ENCODE results near the gene AFF3.

Gene AFF3

GRCh38 chr2:99734236-99734635, 408.2 kb downstream of the AFF3 start:
- Histone ChIP-seq H3K36me3 (ENCODE audit: insufficient read depth, low read length) (no peaks in the 10 kb centered on the region), H3K79me2 (ENCODE audit: control insufficient read depth, insufficient read depth, low read length, unreplicated experiment) (no peaks in the 10 kb centered on the region), H3K27ac (ENCODE audit: low read depth, low read length) (no peak overlapping the region), H3K4me1 (ENCODE audit: control insufficient read depth, insufficient read depth, low read length, unreplicated experiment) (no peaks in the 10 kb centered on the region), H3K4me3 (ENCODE audit: low read depth, low read length) (no peak overlapping the region), H2AFZ (ENCODE audit: low read length, unreplicated experiment) (no peak overlapping the region), H3K27me3 (ENCODE audit: insufficient read depth, low read length) (no peaks in the 10 kb centered on the region)

- no peaks in the 10 kb centered on the region for H3K79me2 ChIP-seq (ENCODE audit: control insufficient read depth, insufficient read depth, low read length, unreplicated experiment)
- H3K4me3 ChIP-seq (ENCODE audit: low read depth, low read length) = no peak overlapping the region
- H3K36me3 ChIP-seq (ENCODE audit: insufficient read depth, low read length) = no peaks in the 10 kb centered on the region
- H2AFZ ChIP-seq (ENCODE audit: low read length, unreplicated experiment) = no peak overlapping the region
- no peaks in the 10 kb centered on the region for H3K4me1 ChIP-seq (ENCODE audit: control insufficient read depth, insufficient read depth, low read length, unreplicated experiment)
- no peak overlapping the region for H3K27ac ChIP-seq (ENCODE audit: low read depth, low read length)
- no peaks in the 10 kb centered on the region for H3K27me3 ChIP-seq (ENCODE audit: insufficient read depth, low read length)
These were observed 413.0 kb downstream of the AFF3 start for GRCh38 chr2:99729104-99730025.

- no peaks in the 10 kb centered on the region for H3K4me1 ChIP-seq (ENCODE audit: control insufficient read depth, insufficient read depth, low read length, unreplicated experiment)
- no peak overlapping the region for H3K27ac ChIP-seq (ENCODE audit: low read depth, low read length)
- H3K4me3 ChIP-seq (ENCODE audit: low read depth, low read length) = no peak overlapping the region
- no peaks in the 10 kb centered on the region for H3K79me2 ChIP-seq (ENCODE audit: control insufficient read depth, insufficient read depth, low read length, unreplicated experiment)
- H3K36me3 ChIP-seq (ENCODE audit: insufficient read depth, low read length) = no peaks in the 10 kb centered on the region
- H3K27me3 ChIP-seq (ENCODE audit: insufficient read depth, low read length) = no peaks in the 10 kb centered on the region
- no peak overlapping the region for H2AFZ ChIP-seq (ENCODE audit: low read length, unreplicated experiment)
These were observed 414.2 kb downstream of the AFF3 start for GRCh38 chr2:99728166-99728565.

GRCh38 chr2:99727199-99727598, 415.2 kb downstream of the AFF3 start:
- Histone ChIP-seq H3K27ac (ENCODE audit: low read depth, low read length) (no peak overlapping the region), H3K36me3 (ENCODE audit: insufficient read depth, low read length) (no peaks in the 10 kb centered on the region), H3K4me3 (ENCODE audit: low read depth, low read length) (no peak overlapping the region), H2AFZ (ENCODE audit: low read length, unreplicated experiment) (no peak overlapping the region), H3K27me3 (ENCODE audit: insufficient read depth, low read length) (peaks cover 7% of the 10 kb centered on the region; the same call in 1 of the 2 replicates), H3K4me1 (ENCODE audit: control insufficient read depth, insufficient read depth, low read length, unreplicated experiment) (no peaks in the 10 kb centered on the region), H3K79me2 (ENCODE audit: control insufficient read depth, insufficient read depth, low read length, unreplicated experiment) (no peaks in the 10 kb centered on the region)

- Histone ChIP-seq H3K27me3 (ENCODE audit: insufficient read depth, low read length) (peaks cover 7% of the 10 kb centered on the region; the same call in 1 of the 2 replicates), H3K79me2 (ENCODE audit: control insufficient read depth, insufficient read depth, low read length, unreplicated experiment) (no peaks in the 10 kb centered on the region), H3K36me3 (ENCODE audit: insufficient read depth, low read length) (no peaks in the 10 kb centered on the region), H3K27ac (ENCODE audit: low read depth, low read length) (no peak overlapping the region), H3K4me3 (ENCODE audit: low read depth, low read length) (no peak overlapping the region), H2AFZ (ENCODE audit: low read length, unreplicated experiment) (no peak overlapping the region), H3K4me1 (ENCODE audit: control insufficient read depth, insufficient read depth, low read length, unreplicated experiment) (no peaks in the 10 kb centered on the region)
These were observed 415.7 kb downstream of the AFF3 start for GRCh38 chr2:99726691-99727090.

GRCh38 chr2:99725820-99726219, 416.6 kb downstream of the AFF3 start:
- H3K79me2 ChIP-seq (ENCODE audit: control insufficient read depth, insufficient read depth, low read length, unreplicated experiment) = no peaks in the 10 kb centered on the region
- H3K27me3 ChIP-seq (ENCODE audit: insufficient read depth, low read length) = peaks cover 7% of the 10 kb centered on the region; the same call in 1 of the 2 replicates
- no peaks in the 10 kb centered on the region for H3K36me3 ChIP-seq (ENCODE audit: insufficient read depth, low read length)
- H3K4me1 ChIP-seq (ENCODE audit: control insufficient read depth, insufficient read depth, low read length, unreplicated experiment) = no peaks in the 10 kb centered on the region
- no peak overlapping the region for H3K4me3 ChIP-seq (ENCODE audit: low read depth, low read length)
- no peak overlapping the region for H2AFZ ChIP-seq (ENCODE audit: low read length, unreplicated experiment)
- H3K27ac ChIP-seq (ENCODE audit: low read depth, low read length) = no peak overlapping the region

GRCh38 chr2:99722476-99722875, 419.9 kb downstream of the AFF3 start:
- Histone ChIP-seq H3K36me3 (ENCODE audit: insufficient read depth, low read length) (no peaks in the 10 kb centered on the region), H3K27me3 (ENCODE audit: insufficient read depth, low read length) (peaks cover 7% of the 10 kb centered on the region; the same call in 1 of the 2 replicates), H3K4me1 (ENCODE audit: control insufficient read depth, insufficient read depth, low read length, unreplicated experiment) (no peaks in the 10 kb centered on the region), H3K79me2 (ENCODE audit: control insufficient read depth, insufficient read depth, low read length, unreplicated experiment) (no peaks in the 10 kb centered on the region), H3K4me3 (ENCODE audit: low read depth, low read length) (no peak overlapping the region), H3K27ac (ENCODE audit: low read depth, low read length) (no peak overlapping the region), H2AFZ (ENCODE audit: low read length, unreplicated experiment) (no peak overlapping the region)

GRCh38 chr2:99719102-99719501, 423.3 kb downstream of the AFF3 start:
- Histone ChIP-seq H3K4me3 (ENCODE audit: low read depth, low read length) (no peak overlapping the region), H3K27ac (ENCODE audit: low read depth, low read length) (no peak overlapping the region), H2AFZ (ENCODE audit: low read length, unreplicated experiment) (no peak overlapping the region), H3K4me1 (ENCODE audit: control insufficient read depth, insufficient read depth, low read length, unreplicated experiment) (no peaks in the 10 kb centered on the region), H3K27me3 (ENCODE audit: insufficient read depth, low read length) (peaks cover 7% of the 10 kb centered on the region; the same call in 1 of the 2 replicates), H3K36me3 (ENCODE audit: insufficient read depth, low read length) (no peaks in the 10 kb centered on the region), H3K79me2 (ENCODE audit: control insufficient read depth, insufficient read depth, low read length, unreplicated experiment) (no peaks in the 10 kb centered on the region)

GRCh38 chr2:99715956-99716355, 426.4 kb downstream of the AFF3 start:
- no peaks in the 10 kb centered on the region for H3K36me3 ChIP-seq (ENCODE audit: insufficient read depth, low read length)
- no peak overlapping the region for H3K27ac ChIP-seq (ENCODE audit: low read depth, low read length)
- H3K4me3 ChIP-seq (ENCODE audit: low read depth, low read length) = no peak overlapping the region
- no peaks in the 10 kb centered on the region for H3K79me2 ChIP-seq (ENCODE audit: control insufficient read depth, insufficient read depth, low read length, unreplicated experiment)
- no peak overlapping the region for H2AFZ ChIP-seq (ENCODE audit: low read length, unreplicated experiment)
- H3K27me3 ChIP-seq (ENCODE audit: insufficient read depth, low read length) = peaks cover 10% of the 10 kb centered on the region; the same call in 1 of the 2 replicates
- H3K4me1 ChIP-seq (ENCODE audit: control insufficient read depth, insufficient read depth, low read length, unreplicated experiment) = no peaks in the 10 kb centered on the region

GRCh38 chr2:99714349-99714748, 428.0 kb downstream of the AFF3 start:
- no peak overlapping the region for H3K4me3 ChIP-seq (ENCODE audit: low read depth, low read length)
- no peak overlapping the region for H3K27ac ChIP-seq (ENCODE audit: low read depth, low read length)
- peaks cover 23% of the 10 kb centered on the region for H3K27me3 ChIP-seq (ENCODE audit: insufficient read depth, low read length)
- H2AFZ ChIP-seq (ENCODE audit: low read length, unreplicated experiment) = no peak overlapping the region
- H3K36me3 ChIP-seq (ENCODE audit: insufficient read depth, low read length) = no peaks in the 10 kb centered on the region
- H3K79me2 ChIP-seq (ENCODE audit: control insufficient read depth, insufficient read depth, low read length, unreplicated experiment) = no peaks in the 10 kb centered on the region
- H3K4me1 ChIP-seq (ENCODE audit: control insufficient read depth, insufficient read depth, low read length, unreplicated experiment) = no peaks in the 10 kb centered on the region

GRCh38 chr2:99711144-99711543, 431.2 kb downstream of the AFF3 start:
- H3K79me2 ChIP-seq (ENCODE audit: control insufficient read depth, insufficient read depth, low read length, unreplicated experiment) = no peaks in the 10 kb centered on the region
- no peak overlapping the region for H3K4me3 ChIP-seq (ENCODE audit: low read depth, low read length)
- H3K27me3 ChIP-seq (ENCODE audit: insufficient read depth, low read length) = peaks cover 35% of the 10 kb centered on the region
- no peaks in the 10 kb centered on the region for H3K36me3 ChIP-seq (ENCODE audit: insufficient read depth, low read length)
- H3K27ac ChIP-seq (ENCODE audit: low read depth, low read length) = no peak overlapping the region
- H3K4me1 ChIP-seq (ENCODE audit: control insufficient read depth, insufficient read depth, low read length, unreplicated experiment) = no peaks in the 10 kb centered on the region
- H2AFZ ChIP-seq (ENCODE audit: low read length, unreplicated experiment) = no peak overlapping the region

All from ACC112 (cell line).